DND-41 (cell line): ENCODE measurements around the gene SAMD10.

ENCODE experiments used
- ATAC-seq: fragments of 200-7000 bp; cut with Tn5 transposase; 3 replicates; pipeline ENCODE4 v1.9.1; 2021; ENCODE audit warnings: low read depth; ENCODE audit not compliant: insufficient read depth
- DNase-seq: peaks from one replicate; pipeline ENCODE4 v3.0.0-alpha.2; 2020
- H2AFZ ChIP-seq: 2 replicates; pipeline ENCODE4 v1.6.0; 2012; ENCODE audit warnings: low read depth, low read length
- H3K27ac ChIP-seq: 2 replicates; pipeline ENCODE4 v1.5.1; 2012; ENCODE audit warnings: low read length, inconsistent platforms
- H3K27me3 ChIP-seq: fragments of 200-600 bp; sonication (generic); 2 replicates; pipeline ENCODE4 v1.6.0; 2012; ENCODE audit warnings: low read length, mild to moderate bottlenecking, inconsistent platforms; ENCODE audit not compliant: insufficient read depth, poor library complexity
- H3K36me3 ChIP-seq: 2 replicates; pipeline ENCODE4 v1.5.1; 2012; ENCODE audit warnings: low read length, inconsistent platforms; ENCODE audit not compliant: insufficient read depth
- H3K4me1 ChIP-seq: 2 replicates; pipeline ENCODE4 v1.5.1; 2012; ENCODE audit warnings: mild to moderate bottlenecking, low read length; ENCODE audit not compliant: insufficient read depth
- H3K4me2 ChIP-seq: 2 replicates; pipeline ENCODE4 v1.6.0; 2012; ENCODE audit warnings: mild to moderate bottlenecking, moderate library complexity, low read length, inconsistent platforms; ENCODE audit not compliant: insufficient read depth
- H3K4me3 ChIP-seq, 2 experiments: fragments of 200-600 bp in 1 of 2; shearing (Covaris generic) in 1 of 2; 2 replicates each; pipeline ENCODE4 v1.5.1; 2012 to 2016; ENCODE audit warnings: inconsistent platforms in 2 of 2, low read length in 2 of 2, mild to moderate bottlenecking in 2 of 2, low read depth in 1 of 2, moderate library complexity in 1 of 2
- H3K79me2 ChIP-seq: 2 replicates; pipeline ENCODE4 v1.6.0; 2012; ENCODE audit warnings: low read length, inconsistent platforms; ENCODE audit not compliant: insufficient read depth
- H3K9ac ChIP-seq: 2 replicates; pipeline ENCODE4 v1.6.0; 2012; ENCODE audit warnings: low read depth, mild to moderate bottlenecking, inconsistent platforms, low read length, moderate library complexity
- H3K9me3 ChIP-seq: 2 replicates; pipeline ENCODE4 v1.5.1; 2012; ENCODE audit warnings: low read length, moderate library complexity, mild to moderate bottlenecking, inconsistent platforms; ENCODE audit not compliant: insufficient read depth, severe bottlenecking
- H4K20me1 ChIP-seq: 2 replicates; pipeline ENCODE4 v1.6.0; 2012; ENCODE audit warnings: low read length; ENCODE audit not compliant: insufficient read depth
- CTCF ChIP-seq: IDR thresholded peaks from 2 replicates; pipeline ENCODE4 v1.5.1; 2012; ENCODE audit warnings: borderline replicate concordance, low read length, moderate library complexity, mild to moderate bottlenecking; ENCODE audit not compliant: poor library complexity, severe bottlenecking; ENCODE audit errors: extremely low read depth
- EZH2 ChIP-seq: IDR thresholded peaks from 3 replicates; pipeline ENCODE4 v1.6.1; 2012; ENCODE audit warnings: borderline replicate concordance, low read depth, mild to moderate bottlenecking, moderate library complexity, low read length, inconsistent platforms; ENCODE audit not compliant: severe bottlenecking

The SAMD10 gene

GRCh38 chr20:63952769-63953168 is 26.7 kb downstream of the SAMD10 start:
- Histone ChIP-seq H3K27ac (no peak overlapping the region), H3K27me3 (no peaks in the 10 kb centered on the region), H2AFZ (no peak overlapping the region), H3K36me3 (peaks cover 46% of the 10 kb centered on the region), H3K4me3 (no peak overlapping the region), H3K9me3 (no peaks in the 10 kb centered on the region), H3K4me1 (peaks cover 31% of the 10 kb centered on the region), H3K79me2 (peaks cover 83% of the 10 kb centered on the region), H3K9ac (no peak overlapping the region), H4K20me1 (peaks cover 75% of the 10 kb centered on the region), H3K4me2 (peak overlapping the region; percentile 17; the same call in 1 of the 2 replicates)
- ATAC-seq: no peak
- no peak for TF ChIP-seq EZH2
- no peak for TF ChIP-seq CTCF
- no peak for DNase-seq

- H3K9ac ChIP-seq: no peak overlapping the region
- no peaks in the 10 kb centered on the region for H3K27me3 ChIP-seq
- H3K9me3 ChIP-seq: no peaks in the 10 kb centered on the region
- no peak overlapping the region for H3K4me2 ChIP-seq
- DNase-seq (no peak), ATAC-seq (no peak)
- TF ChIP-seq EZH2 (no peak), CTCF (no peak)
- H2AFZ ChIP-seq: no peak overlapping the region
- H3K79me2 ChIP-seq: peaks cover 89% of the 10 kb centered on the region
- H3K27ac ChIP-seq: no peak overlapping the region
- peaks cover 44% of the 10 kb centered on the region for H3K36me3 ChIP-seq
- no peak overlapping the region for H3K4me3 ChIP-seq
- peaks cover 30% of the 10 kb centered on the region for H3K4me1 ChIP-seq
- H4K20me1 ChIP-seq: peaks cover 80% of the 10 kb centered on the region
Measured at GRCh38 chr20:63952210-63952535, 27.3 kb downstream of the SAMD10 start.

- ATAC-seq: no peak
Measured at GRCh38 chr20:63951398-63952209, 27.8 kb downstream of the SAMD10 start.

More at GRCh38 chr20:63951398-63952209, 27.8 kb downstream of the SAMD10 start:
- H3K36me3 ChIP-seq: peaks cover 42% of the 10 kb centered on the region
- H3K27ac ChIP-seq: no peak overlapping the region
- no peak overlapping the region for H3K4me3 ChIP-seq
- H3K9me3 ChIP-seq: no peaks in the 10 kb centered on the region
- H3K27me3 ChIP-seq: no peaks in the 10 kb centered on the region
- no peak overlapping the region for H3K4me2 ChIP-seq
- H4K20me1 ChIP-seq: peaks cover 83% of the 10 kb centered on the region
- H2AFZ ChIP-seq: no peak overlapping the region
- H3K79me2 ChIP-seq: peaks cover 94% of the 10 kb centered on the region
- TF ChIP-seq EZH2: no peak
- TF ChIP-seq CTCF: no peak
- no peak overlapping the region for H3K9ac ChIP-seq
- H3K4me1 ChIP-seq: peaks cover 24% of the 10 kb centered on the region
- DNase-seq: no peak
